ENCODE measurements around the gene LYRM2.

Gene LYRM2

GRCh38 chr6:89590133-89590532, 48.4 kb downstream of the LYRM2 start:
- no peak for DNase-seq

DNA sequence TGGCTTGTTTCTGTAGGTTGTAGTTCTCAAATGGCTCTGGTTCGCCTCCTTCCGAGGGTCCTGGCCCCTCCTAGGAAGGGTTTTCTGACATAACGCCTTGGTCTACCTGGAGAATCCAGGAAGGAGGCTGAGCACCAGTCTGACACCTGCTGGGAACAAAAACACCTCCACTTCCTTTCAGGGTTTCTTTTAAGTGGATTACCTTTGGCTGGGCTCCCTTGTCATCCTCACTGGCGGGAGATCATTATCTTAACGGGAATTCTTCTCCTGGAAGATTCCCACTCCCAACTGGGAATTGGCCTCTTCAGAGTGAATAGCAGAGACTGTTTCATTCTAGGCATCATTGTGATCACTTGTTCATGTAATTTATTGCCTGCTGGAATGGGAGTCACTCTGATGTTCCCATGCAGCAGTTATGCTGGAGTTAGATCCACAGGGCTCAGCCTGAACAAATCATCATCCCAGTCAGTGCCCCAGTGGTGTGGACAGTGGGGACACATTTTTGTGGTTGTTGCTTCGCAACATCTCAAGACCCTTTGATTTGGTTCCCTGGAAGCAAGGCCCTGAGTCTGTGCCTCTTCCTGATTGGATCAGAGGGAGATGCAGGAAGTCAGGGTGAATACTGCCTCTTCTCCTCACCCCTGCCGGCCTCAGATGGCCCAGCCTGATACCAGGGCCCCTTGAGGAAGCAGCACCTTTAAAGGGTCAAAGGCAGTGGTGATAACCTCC, 49.1 kb downstream of the LYRM2 start:
- DNase-seq: no peak

- DNase-seq: no peak
These were observed 53.4 kb downstream of the LYRM2 start for GRCh38 chr6:89585154-89585553.

DNA sequence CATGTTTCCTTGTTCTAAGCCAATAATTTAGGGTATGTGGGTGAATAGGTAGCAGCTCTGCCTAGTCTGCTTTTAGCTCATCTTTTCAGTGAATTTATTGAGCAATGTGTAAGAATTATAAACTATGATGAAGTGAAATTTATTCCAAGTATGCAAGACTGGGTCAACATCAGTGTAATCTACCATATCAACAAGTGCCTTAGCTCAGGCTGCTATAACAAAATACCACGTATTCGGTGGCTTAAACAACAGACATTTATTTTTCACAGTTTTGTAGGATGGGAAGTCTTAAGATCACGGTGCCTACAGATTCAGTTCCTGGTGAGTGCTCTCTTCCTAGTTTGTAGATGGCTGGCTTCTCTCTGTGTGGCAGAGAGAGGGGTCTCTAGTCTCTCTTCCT, 54.0 kb downstream of the LYRM2 start:
- DNase-seq: no peak

DNA sequence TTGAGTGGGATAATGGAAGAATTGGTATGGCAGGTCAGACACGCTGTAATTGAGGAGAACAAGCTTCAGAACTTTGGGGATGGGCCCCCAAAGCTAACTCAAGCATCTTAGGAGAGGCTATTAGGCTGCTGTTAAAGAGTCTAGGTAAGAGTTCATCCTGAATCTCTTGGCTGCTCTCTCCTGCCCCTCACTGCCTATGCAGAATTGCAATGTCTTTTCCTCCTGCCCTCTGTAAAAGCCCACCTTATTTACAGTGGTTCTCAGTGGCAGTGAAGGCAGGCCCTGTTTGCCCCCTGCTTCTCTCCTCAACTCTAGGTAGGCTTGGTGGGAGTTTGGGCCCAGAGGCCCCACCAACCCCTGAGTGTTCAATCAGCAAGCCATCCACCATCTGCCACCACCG, 55.0 kb downstream of the LYRM2 start:
- no peak for DNase-seq

- no peak for DNase-seq
These were observed 55.8 kb downstream of the LYRM2 start for GRCh38 chr6:89582669-89583325.

- DNase-seq: no peak
These were observed 56.9 kb downstream of the LYRM2 start for GRCh38 chr6:89581689-89582088.

DNA sequence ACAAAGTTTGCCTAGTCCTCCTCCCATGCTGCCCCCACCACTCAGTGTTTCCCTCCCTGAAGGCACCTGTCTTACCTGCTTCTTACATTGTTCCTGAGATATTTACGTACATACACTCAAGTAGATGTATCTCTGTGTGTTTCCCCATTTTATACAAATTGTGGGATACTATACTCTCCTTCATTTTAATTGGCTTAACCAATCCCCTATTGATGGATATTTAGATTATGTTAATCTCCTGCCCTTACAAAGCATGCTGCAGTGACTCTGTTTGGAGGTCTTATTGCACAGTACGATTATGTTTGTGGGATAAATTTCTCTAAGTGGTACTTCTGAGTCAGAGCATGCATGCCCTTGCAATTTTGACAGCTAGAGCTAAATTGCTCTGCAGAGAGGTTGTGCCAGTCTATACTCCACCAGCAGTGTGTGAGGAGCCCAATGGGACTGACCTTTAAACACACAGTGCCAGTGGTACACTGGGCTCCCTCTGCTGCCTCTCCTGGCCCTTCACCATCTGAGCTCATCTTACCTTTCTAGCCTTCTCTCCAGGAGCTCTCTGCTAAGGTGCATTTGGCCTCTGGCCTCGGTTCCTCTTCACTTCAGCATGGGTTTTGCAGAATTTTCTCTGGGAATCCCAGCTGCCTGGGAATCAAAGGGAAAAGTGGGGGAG, 57.4 kb downstream of the LYRM2 start:
- no peak for DNase-seq

- DNase-seq: no peak
These were observed 63.0 kb downstream of the LYRM2 start for GRCh38 chr6:89575562-89575960.

DNA sequence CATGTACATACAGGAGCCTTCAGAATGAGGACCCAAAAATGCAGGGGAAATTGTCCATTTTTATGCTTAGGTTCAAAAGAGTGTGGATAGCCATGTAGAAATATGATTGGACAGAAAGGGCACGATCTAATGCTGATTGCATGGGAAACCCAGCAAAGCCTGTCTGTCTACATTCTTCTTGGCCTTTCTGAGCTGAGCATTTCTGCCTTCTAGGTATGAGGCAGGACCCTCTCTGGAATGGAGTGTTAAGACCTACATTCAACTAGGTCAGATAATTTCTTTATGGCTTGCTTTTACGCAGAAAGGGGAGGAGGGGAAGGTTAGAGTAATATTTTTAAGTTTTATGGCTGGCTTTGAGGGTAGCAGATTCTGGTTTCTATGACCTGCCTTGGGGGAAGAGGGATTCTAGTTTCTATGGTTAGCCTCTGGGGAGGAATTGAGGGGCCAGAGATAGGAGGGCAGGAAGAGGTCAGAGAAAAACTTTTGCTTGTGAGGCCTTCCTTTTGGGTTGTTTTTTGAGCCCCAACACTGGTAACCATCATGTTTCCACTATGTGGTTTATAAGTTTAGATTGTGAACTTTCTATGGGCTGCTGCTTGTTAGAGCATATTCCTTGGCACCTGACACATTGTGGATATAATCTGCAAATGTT, 63.5 kb downstream of the LYRM2 start:
- DNase-seq: no peak

DNA sequence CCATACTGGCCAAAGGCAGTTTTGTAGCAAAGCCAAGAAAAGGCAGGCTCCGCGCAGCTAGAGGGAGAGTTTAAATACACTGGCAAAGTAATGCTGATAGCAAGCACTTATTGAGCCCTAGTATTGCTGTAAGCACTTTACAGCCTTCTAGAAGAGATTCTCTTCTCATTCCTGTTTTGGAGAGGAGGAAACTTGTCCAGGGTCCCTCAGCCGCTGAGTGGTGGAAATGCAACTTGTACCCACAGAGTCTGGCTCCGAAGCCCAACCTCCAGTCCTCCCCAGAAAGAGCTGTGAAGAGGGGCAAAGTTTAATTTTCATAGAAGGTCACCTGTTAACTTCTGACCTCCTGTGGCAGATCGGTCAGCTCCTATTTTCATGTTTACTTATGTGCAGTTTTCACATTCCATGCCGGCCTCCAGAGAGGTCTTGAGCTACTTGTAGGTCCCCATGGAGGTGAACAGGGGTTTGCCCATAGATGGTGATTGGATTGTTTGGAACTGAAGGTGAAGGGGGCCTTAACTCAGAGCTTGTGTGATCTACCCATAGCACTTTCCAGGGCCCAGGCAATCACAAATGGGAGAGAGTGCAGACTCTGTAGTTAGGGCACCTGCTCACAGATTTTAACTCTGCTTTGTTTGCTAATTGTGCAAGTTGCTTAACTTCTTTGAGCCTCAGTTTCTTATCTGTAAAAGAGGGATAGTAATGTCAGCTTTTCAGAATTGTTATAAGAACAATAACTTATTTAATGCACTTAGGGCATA, 70.7 kb downstream of the LYRM2 start:
- no peak for DNase-seq

DNA sequence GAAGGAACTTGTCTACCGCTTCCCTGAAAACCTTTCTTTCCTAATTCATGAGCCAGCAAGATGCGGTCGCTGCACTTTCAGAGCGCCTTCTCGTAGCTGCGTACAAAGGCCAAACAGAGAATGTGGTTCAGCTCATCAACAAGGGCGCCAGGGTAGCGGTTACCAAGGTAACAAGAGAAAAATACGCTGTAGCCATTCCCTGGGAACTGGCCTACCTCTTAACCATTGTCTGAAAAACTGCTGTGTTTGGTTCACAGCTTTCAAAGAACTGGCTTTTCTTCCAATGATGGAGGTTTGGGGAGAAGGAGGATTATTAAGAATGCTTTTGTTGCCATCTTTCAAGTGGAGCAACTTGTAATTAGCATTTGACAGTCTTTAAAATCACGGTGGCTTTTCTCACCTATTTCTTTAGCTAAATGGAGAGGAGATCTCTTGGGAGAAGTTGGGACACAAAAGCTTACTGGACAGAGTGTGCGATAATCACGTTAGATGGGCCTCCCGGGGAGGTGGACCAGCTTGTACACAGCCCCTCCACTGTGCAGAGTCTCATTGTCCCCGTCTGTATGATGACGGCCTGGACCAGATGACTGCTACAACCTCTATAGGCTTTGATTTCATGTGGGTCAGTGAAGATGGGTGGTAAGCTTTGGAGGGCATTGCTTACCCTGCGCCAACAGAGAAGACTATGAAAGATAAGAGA, 71.5 kb downstream of the LYRM2 start:
- DNase-seq: no peak

DNA sequence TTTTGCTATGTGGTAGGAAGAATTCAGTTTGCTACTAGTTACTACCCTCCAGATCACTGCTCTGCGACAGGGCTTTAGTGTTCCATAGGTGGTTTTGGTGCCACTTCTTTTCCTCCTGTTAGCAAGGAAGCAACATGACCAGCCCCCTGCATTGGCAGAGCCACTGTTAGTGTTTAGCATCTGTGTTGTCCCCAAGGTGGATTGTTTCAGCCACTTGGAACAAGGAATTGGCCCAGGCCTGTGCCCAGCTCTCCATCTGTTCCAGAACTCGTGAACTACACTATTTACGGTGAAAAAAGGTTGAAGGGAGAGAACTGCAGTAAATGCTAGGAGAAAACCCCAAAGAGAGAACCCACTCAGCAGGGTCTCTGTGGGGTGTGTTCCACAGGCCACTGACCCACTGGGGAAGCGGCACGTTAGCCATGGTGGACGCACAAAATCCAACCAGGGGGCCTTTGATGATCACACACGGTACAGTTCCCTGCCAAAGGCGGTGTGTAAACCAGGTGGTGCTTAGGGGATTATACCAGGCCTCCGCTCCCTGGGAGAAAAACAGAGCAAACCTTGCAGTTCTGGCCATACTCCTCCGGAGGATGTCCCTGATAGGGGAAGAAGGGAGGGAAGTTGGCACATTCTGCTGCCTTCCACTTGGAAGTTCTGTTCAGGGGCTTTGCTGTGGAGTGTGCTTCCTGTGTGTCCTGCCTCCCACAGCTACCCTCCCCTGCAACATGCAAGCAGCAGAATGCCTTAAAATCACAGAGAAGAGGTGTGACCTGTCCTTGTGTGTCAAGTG, 72.3 kb downstream of the LYRM2 start:
- no peak for DNase-seq

- DNase-seq: no peak
These were observed 73.7 kb downstream of the LYRM2 start for GRCh38 chr6:89564752-89565427.

DNA sequence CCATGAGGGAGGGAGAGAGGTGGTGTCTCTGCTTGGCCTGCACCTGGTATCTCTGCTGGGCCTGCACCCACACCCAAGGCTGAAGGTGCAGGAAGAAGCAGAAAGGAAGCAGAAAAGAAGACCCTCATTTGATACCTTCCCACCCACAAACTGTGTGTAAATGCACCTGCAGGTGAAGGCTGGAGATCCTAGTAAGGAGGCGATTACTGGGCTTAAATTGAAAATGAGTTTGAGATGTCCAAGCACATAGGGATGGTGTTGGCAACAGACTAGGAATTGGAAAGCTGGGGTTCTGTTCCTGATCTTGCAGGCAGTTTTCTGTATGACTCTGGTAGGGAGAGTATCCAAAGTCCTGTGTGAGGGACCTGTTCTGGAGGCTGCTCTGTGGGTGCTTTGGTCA, 74.7 kb downstream of the LYRM2 start:
- no peak for DNase-seq

DNA sequence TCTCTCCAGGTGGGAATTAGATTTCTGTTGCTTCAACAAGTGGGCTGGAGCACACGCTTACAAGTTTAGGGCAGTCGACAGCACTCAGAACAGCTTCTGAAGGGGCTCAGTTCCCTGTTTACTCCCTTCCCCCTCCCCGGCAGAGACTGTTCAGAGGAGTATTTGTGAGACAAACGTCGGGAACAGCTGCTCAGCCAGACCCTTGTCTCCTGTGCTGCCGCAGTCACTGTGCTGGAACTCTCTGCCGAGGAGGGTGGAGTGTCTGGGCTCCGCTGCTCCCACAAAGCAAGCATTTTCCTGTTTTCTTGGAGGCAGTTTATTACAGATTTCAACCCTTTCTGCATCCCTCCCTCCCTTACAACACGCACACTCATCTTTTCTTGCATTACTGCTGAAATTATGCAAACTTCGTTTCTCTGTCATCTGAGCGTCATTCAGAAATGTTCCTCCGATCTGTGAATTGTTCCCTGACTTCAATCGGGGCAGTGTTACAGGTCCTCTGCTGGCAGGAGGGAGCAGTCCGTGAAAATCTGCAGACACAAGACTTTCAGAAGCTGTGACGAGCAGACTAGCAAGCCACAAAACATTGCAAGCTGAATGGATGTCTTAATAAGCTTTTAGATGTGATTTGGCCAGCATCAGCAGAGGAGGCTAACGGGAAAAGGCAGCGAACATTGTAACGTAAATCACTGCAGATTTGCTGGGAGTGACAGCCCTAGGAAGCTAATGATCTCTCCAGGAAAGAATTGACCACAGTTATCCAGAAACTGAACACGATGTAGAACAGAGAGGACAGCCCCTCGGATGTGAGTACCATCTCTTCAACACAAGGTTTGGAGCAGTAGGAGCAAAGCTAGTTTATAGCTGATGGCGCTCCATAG, 76.2 kb downstream of the LYRM2 start:
- no peak for DNase-seq

GRCh38 chr6:89559487-89559886, 79.1 kb downstream of the LYRM2 start:
- DNase-seq: no peak

DNA sequence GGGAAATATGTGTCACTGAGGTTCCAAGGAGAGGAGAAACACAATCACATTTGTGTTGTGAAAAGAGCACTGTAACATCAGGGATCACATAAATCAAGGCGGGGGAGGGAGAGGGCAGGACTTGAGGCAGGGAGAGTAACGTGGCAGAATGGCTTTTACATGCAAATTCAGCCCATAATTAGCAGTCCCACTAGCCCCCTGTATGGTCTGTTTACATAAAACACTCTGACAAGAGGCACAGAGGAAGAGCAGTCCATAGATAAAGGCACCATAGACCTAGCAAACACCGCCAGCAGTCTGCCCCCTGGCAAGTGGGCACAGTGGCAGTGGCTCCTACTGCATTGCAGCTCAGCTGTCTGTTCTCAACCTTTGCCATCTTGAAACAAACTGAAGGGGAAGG, 82.7 kb downstream of the LYRM2 start:
- no peak for DNase-seq

- no peak for DNase-seq
These were observed 83.5 kb downstream of the LYRM2 start for GRCh38 chr6:89555031-89555430.

DNA sequence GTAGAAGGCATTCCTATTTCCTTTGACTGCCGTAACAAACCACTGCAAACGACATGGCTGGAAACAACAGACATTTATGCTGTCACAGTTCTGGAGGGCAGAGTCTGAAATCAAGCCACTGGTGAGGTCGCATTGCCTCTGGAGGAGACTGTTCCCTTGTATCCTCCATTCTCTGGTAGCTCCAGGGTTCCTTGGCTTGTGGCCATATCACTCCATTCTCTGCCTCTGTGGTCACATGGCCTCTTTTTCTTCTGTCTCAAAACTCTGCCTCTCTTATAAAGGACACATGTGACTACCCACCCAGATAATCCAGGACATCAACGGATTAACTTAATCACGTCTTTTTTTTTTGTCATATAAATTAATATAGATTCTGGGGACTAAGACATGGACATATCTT, 84.4 kb downstream of the LYRM2 start:
- DNase-seq: no peak
